CD4-positive, alpha-beta T cell treated with Interleukin-2 at 100 ng/mL for 4 hours (primary cell): Measurements from ENCODE around the gene APBA2.

Experiments
- DNase-seq: peaks from one replicate; pipeline ENCODE4 v3.0.0-alpha.2; 2020; ENCODE audit warnings: low spot score

APBA2 gene

DNA sequence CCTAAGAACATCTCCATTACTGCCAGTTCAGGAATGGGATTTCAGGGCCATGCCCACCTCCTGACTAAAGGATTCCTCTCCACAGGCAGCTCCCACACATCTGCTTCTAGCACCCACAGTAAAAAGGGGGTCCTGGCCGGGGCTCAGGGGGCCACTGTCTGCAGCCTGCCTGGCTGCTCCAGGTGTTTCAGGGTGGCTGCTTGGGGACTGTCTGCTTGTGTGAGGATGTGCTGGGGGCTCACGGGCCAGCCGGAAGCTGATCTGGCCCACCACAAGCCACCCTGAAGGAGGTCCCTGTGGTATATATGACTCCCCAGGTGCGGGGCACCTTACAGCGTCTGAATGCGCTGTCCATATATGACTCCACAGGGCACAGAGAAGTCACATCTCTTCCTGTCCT, 248.5 kb downstream of the APBA2 start:
- no peak for DNase-seq

DNA sequence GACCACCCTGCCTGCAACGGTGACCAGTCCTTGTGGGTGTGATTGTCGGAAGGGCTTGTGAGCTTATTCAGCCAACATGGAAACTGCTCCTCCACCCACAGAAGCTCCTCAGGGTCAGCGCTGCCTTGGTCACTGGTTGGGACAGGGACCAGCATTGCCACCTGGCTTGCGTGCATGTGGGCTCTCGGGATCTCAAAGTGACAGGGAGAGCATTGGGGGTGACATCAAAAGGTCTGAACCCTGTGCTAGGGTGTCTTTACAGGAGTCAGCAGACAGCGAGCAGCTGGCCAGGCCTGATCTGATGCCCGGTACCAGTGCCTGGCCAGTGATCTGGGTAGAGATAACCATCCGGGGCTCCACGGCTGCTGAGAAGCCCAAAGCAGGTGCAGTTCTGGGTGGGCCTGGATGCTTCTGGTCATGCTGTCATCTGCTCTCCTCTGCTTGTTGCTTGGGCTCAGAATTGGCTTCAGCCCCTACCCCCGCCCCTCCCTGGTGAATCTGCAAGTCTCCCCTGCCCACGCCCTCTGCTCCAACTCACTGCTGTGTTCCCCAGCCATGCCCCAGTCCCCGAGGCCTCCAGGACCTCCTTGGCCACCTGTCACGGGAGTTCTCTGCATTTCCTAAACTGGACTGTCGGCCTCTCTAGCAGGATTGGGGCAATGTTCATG, 249.0 kb downstream of the APBA2 start:
- no peak for DNase-seq

DNA sequence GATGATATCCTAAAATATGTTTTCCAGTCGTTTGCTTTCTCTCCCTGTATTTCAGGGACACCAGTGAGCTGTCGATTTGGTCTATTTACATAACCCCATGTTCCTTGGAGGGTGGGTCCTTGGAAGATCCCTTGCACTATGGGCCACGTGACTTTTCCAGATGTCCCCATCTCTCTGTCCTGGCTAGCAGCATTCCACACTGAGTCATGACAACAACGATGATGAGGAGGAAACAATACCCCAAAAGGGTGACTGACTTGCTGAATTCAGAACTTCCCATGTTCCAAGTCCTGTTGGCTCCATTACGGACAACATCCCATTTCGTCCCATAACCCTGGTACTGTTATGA, 249.5 kb downstream of the APBA2 start:
- no peak for DNase-seq

DNA sequence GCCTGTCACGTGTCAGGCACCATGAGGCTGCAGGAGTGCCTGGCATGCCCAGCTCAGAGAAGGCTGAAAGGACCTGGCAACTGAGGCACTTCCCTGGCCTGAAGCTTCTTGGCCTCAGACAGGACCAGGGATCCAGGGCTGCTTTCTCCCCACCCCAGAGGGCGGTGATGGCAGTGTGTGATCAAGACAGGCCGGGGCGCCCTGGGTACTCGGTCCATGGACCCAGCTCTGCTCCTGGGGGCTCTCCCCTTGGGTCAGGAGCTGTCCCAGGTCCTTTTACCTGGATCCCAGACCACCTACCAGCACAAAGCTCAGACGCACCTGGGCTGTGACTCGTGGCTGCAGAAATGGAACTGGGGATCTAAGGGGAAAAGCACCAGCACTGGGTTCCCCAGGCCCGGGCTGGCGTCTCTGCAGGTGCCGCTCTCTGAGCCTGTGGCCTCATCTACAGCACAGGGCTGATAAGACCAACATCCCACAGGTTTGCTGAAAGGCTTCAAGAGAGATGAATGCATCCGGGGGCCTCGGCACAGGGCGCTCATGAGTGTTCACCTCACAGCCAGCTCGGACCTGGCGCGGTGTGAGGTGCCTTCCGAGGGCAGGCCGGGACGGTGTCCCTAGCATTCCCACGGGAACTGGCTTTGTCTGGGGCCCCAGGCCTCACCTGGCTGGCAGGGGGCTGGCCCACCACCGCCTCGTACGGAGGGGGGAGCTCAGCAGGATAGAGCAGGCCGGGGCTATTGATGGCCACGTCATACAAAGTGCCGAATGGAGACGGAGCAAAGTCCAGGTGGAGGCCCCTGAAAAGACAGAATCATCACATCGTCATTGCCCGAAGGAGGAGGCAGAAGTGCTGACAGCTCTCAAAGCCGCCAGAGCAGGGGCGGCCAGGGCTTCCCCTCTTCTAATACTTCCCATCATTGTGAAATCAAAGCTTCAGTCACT, 250.2 kb downstream of the APBA2 start:
- no peak for DNase-seq

DNA sequence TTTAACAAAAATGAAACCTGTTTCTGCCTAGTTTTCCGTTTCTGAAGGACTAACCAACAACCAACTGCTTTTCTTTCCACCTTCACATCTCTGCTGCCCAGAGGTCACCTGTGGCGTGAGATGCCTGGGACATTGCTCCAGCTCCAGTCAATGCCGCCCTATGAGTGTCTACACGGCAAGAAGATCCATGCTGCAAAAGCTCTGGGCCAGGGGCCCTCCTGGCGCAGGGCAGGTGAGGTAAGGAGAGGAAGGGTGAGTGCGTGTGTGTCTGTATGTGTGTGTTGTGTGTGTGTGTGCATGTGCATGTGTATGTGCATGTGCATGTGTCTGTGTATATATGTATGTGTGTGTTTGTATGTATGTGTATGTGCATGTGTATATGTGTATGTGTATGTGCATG, 252.5 kb downstream of the APBA2 start:
- DNase-seq = no peak

DNA sequence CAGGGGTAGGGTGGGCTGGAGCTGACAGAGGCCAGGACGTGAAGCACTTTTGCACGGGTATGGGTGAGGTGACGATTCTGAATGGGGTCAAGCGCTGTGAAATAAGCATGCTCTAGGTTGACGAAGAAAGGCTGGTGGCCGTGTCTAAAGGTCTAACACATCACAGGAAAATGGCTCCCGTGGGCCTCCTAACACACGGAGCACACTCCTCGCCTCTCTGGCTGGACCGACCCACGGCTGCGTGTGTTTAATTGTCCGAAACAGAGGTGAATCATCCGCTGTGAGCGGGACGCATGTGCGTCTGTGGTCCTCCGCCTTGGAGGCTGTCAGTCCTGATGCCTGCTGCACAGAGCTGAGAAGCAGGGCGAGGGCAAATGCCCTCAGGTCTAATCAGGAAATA, 253.3 kb downstream of the APBA2 start:
- DNase-seq = no peak

DNA sequence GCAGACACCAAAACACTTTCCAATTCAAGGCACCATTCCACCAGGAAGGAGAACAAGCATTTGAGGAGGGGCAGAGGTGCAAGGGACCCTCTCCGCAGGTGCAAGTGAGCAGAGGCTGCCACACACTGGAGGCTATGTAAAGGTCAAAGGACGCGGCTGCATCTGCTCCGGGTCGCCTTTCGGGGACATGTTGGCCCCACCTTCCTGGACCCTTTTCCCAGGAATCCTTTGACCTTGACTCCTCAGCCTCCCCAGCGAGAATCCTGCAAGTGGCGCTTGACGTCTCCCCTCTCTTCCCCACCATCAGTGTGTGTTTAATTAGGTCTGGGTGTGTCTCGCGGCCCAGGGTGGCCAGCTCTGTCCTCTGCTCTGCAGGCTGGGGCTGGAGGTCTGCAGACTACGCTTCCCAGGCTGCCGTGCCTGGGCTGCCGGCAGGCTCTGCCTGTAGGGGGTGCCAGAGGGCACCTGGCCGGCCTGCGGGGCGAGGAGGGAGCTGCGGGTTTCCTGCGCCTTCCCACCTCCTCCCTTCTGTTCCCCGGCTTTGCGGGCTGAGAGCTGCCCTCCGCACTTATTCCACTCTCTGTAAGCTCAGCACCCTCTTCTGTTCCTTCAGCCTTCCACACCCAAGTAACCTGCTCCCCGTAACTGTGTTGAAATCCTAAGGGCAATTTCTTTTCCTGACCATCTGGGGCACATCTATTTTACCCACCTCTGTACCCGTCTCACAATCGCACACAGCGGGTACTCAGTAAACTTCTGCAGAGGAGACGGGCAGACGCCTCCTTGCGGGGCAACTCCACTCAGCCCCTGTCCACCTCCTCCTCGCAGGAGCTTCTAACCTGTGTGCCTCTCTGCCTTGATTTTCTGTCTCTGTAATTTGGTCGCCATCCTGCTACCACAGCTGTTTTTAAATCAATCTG, 254.0 kb downstream of the APBA2 start:
- peak; percentile 36 for DNase-seq

DNA sequence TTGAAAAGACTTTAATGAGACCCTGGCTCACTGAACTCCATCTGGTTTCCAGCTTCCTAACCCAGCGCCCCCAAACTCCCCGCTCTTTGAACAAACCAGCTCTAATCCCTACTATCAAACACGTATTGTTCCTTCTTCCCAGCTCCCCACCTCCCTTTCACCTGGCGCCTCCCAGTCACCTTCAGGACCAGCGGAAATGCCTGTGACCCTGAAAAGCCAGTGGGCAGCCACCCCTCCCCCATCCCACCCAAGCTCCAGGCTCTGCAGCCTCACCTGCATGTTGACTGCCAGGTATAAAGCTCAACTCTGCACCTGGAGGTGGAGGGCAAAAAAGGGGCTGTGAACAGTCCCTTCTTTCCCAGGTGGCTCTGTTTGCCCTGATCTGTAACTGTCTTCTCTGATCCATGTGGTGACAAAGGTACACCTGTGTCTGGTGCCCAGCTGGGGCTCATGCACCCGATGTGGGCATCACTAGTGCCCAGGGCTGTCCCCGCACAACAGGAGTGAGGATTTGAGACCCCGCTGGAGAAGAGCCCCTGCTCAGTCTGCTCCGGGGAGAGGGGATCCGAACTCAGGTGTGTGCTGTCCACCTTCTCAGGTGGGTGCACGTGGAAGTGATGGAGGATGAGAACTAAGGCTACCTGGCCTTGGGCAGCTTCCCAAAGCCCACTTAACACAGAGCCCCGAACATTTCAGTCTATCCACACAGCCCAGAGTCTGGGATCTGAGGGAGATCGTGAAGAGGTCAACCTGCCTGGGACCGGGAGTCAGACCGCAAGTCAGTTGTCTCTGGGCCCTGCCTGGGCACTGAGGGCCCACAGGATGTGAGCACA, 254.9 kb downstream of the APBA2 start:
- DNase-seq = no peak

DNA sequence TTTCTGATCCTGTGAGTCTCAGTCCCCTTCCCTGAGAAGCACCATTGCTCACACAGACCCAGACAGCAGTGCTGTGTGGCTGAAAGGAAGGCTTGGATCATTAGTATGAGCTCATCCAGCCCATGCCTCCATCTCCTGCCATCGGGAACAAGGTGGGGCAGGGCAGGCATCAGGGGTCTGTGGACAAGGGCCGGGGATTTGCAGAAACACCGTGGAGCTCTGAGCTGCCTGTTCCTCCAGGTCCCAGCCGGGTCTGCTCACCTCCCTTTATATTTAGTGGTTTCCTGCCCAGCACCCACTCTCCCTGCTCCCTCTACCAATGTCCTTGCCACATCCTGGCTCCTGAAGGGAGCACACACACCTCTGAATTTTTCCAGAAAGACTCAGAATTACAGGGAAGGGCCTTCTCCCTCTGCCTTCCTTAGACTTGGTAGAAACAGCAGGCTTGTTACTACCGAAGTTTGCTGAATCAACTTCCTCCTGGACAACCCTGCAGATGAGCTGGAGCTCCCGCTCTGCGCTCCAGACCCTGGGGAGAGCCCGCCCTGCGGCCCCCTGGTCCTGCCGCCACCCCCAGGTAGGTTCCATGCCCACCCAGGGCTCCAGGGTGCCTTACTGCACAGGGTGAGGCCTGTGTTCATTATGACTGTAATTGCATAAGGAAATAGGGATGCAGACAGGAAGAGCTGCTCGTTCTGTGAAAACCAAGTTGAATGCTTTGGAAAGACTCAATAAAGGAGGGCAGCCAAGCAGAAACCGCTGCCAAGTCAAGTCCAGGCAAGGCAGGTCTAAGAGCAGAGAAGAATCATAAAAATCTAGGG, 255.7 kb downstream of the APBA2 start:
- DNase-seq = no peak

DNA sequence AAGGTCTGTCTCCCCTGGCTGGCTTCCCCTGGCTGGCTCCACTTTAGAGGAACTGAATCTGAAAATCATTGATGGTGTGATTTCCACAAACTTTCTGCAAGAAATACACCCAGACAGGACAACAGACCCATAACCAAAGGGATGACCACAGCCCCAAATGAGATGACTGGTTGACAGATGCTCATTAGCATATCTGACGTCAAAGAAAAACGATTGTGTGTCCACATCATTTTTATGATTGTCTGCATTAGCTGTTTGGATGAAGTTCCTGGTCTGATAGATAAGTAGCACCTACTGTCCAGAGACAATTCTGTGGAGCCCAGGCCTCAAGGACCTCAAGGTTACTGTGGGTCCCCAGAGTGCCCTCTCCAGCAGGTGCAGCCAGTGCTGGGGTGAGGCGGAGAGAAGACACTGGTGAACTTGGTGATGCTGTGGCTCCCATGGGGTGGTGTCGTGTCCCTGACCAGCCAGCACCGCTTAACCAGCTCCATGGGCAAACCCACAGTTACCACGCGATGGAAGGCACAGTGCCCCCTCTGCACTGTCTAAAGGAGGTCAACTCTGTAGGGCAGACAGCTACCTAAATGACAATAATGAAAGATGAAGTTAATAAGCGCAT, 256.5 kb downstream of the APBA2 start:
- DNase-seq = no peak

DNA sequence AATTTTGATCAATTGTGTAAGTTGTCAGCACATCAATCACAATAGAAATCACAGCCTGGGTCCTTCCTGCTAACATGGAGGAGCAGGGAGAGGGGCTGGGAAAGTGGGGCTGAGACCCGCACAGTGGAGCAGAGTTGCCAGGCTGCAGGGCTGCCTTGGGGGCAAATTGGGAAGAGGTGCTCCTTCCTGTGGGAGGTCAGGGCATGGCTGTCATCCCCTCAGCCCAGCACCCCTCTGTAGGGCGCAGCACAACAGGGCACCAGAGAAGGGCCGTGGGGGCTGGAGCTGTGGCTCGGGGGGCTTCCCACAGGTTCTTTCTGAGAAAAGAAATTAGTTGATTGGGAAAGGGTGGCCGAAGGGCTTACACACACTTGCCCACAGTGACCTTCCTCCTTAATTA, 257.5 kb downstream of the APBA2 start:
- DNase-seq = no peak

DNA sequence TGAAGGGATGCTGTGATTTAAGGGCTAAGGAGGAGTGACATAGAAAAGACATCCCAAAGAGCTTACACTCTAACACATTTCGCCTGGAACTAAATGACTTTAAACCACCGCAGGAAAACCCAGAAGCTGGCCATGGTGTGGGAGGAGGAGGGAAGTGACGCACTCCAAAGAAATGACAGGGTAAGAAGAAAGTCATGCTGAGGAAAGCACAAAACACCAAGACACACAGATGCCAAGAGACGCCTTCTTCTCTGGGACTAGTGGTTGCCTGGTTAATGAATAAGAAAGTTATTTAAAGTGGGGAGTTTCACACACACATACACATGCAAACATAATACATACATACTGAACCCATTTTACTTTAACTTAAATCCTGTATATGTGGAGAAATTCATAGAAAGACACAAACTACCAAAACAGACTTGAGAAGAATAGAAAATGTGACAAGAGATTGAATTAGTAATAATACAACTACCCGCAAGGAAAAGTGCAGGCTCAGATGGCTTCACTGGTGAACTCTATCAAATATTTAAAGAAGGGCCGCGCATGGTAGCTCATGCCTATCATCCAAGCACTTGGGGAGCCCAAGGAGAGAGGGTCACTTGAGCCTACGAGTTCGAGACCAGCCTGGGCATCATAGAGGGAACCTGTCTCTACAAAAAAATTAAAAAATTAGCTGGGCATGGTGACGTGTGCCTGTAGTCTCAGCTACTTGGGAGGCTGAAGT, 258.3 kb downstream of the APBA2 start:
- no peak for DNase-seq

DNA sequence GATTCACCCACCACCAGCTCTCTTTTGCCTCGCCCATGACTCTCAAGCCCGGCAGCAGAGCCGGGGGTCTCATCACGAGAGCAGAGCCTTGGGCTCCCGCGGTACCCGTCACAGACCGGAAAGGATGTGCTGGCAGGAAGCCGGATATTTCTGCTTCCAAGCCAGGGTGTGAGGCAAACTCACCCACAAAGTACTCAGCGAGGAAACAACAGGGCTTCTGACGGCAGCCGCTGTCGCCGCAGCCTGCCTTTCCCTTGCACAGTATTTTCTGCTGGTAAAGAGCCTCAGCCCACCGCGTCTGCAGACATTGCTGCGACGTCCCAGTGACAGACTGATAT, 263.9 kb downstream of the APBA2 start:
- no peak for DNase-seq

DNA sequence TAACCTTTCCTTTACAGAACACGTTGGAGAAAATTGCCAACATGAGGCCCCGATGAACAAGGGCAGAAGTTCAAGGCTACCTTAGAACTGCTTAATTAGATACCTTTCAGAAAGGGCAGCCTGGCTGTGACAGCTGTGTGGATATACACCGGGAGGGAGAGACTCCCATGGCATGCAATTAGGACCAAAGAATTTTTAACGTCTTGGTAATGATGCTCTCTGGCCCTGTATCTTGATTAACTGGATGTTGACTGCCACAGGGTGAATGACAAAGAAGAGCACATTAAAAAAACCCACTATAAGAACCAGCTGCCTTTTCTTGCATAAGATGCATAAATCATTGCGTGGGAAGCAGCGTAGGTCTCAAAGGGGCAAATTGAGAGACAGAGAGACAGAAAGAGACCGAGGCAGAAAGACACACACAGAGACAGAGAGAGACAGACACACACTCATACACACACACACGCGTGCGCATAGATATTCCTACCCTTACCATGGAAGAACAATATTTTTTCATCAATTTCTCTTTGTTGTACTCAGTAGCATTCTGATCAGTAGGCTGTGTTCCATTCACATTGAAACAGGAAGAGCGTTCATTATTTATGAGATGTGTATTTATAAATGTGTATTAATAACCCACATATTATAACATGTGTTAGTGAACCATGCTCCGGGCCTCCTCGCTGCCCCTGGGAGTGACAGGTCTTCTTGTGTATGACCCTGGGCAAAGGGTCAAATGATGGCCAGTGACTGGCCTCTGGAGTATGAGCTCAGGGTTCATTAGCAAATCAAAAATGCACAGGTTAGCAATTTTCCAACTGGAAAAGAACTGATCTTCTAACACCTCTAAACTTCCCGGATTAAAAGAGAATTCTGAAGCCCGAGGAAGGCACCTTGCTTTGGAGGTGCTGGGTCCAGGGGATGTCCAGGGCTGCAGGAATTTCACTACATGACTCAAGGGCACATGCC, 265.0 kb downstream of the APBA2 start:
- no peak for DNase-seq

DNA sequence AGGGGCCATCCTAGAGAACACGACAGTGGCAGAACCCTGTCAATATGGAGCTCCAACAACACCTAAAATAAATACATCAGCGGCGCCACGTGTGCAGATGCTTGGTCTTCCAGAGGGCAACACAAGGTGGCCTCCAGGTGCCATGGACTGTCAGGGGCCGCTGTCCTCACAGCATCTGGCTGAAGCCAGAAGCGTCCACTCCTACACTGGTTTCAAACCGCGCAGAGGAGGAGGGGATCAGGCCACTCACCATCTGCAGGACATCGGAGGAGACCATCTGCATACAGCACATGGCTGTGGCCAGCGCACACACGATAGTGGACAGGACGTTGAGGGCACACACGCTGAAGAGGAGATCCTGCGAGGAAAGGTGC, 265.7 kb downstream of the APBA2 start:
- no peak for DNase-seq

DNA sequence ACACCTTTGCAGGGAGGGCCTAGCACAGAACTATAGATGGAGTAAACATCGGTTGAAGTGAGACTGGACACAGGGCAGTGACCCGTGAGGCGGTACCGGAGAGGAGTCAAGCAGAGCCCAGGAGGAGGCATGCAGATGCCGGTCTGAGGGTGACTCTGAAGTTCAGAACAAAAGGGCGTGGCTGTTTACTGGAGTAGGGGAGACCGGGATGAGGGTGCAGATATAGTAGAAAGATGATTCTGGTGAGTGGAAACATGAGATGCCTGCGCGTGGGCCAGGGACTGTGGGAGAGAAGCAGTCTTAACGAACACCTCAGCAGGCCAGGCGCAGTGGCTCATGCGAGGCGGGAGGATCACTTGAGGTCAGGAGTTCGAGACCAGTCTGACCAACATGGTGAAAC, 270.7 kb downstream of the APBA2 start:
- no peak for DNase-seq

DNA sequence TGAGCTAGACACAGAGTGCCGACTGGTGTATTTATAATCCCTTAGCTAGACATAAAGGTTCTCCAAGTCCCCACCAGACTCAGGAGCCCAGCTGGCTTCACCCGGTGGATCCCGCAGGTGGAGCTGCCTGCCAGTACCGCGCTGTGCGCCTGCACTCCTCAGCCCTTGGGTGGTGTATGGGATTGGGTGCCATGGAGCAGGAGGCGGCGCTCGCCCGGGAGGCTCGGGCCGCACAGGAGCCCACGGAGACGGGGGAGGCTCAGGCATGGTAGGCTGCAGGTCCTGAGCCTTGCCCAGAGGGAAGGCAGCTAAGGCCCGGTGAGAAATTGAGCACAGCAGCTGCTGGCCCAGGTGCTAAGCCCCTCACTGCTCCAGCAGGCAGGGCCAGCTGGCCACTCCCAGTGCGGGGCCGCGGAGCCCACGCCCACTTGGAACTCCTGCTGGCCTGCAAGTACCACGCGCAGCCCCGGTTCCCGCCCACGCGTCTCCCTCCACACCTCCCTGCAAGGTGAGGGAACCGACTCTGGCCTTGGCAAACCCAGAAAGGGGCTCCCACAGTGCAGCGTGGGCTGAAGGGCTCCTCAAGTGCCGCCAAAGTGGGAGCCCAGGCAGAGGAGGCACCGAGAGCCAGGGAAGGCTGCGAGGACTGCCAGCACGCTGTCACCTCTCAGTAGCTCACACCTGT, 274.1 kb downstream of the APBA2 start:
- no peak for DNase-seq

DNA sequence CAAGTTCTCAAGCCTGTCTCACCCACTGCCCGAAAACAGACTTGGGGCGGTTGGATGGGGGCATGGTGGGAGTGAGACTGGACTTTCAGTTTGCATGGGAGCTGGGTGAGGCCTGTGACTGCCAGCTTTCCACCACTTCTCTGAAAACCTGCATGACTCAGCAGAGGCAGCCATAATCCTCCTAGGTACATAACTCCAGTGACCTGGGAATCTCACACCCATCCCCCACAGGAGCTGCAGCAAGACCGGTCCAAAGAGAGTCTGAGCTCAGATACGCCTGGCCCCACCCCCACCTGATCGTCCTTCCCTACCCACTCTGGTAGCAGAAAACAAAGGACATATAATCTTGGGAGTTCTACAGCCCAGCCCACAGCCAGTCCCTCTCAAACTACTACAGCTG, 276.6 kb downstream of the APBA2 start:
- DNase-seq = no peak
